NCI-H748 (cell line): ENCODE measurements around the gene TANC1.

ENCODE experiments used
- DNase-seq: peaks from one replicate; lab custom pipeline; 2025; ENCODE audit not compliant: unreplicated experiment; lab: John Stamatoyannopoulos, UW

The TANC1 gene

GRCh38 chr2:158968396-158969161 lies at the start of gene TANC1:
Gene TANC1 (plus strand): TSS chr2:158968640. CDS start chr2:159065911, 97,271 bp downstream.
- DNase-seq = peak; percentile 93

GRCh38 chr2:158921599-158922408 lies 46.6 kb upstream of the TANC1 start:
- no peak for DNase-seq

- DNase-seq = no peak
These were observed 45.8 kb upstream of the TANC1 start for GRCh38 chr2:158922601-158923000.

GRCh38 chr2:158923180-158923594 lies 45.3 kb upstream of the TANC1 start:
- peak; percentile 37 for DNase-seq

GRCh38 chr2:158923641-158924040 lies 44.8 kb upstream of the TANC1 start:
- no peak for DNase-seq

GRCh38 chr2:158926478-158926948 lies 41.9 kb upstream of the TANC1 start:
- no peak for DNase-seq

GRCh38 chr2:158928515-158928914 lies 39.9 kb upstream of the TANC1 start:
- DNase-seq = no peak

GRCh38 chr2:158928965-158929364 lies 39.5 kb upstream of the TANC1 start:
- no peak for DNase-seq

- no peak for DNase-seq
These were observed 36.9 kb upstream of the TANC1 start for GRCh38 chr2:158931572-158931971.

- DNase-seq = no peak
These were observed 36.3 kb upstream of the TANC1 start for GRCh38 chr2:158932131-158932645.

GRCh38 chr2:158934170-158934569 lies 34.3 kb upstream of the TANC1 start:
- no peak for DNase-seq

- DNase-seq = no peak
These were observed 32.8 kb upstream of the TANC1 start for GRCh38 chr2:158935617-158936016.

GRCh38 chr2:158936978-158937377 lies 31.5 kb upstream of the TANC1 start:
- DNase-seq = no peak

GRCh38 chr2:158940356-158940755 lies 28.1 kb upstream of the TANC1 start:
- DNase-seq = no peak

GRCh38 chr2:158943973-158944372 lies 24.5 kb upstream of the TANC1 start:
- DNase-seq = no peak

GRCh38 chr2:158948964-158949699 lies 19.3 kb upstream of the TANC1 start:
- no peak for DNase-seq

GRCh38 chr2:158953454-158953853 lies 15.0 kb upstream of the TANC1 start:
- DNase-seq = no peak

- DNase-seq = peak; percentile 86
These were observed 14.3 kb upstream of the TANC1 start for GRCh38 chr2:158953926-158954763.

- DNase-seq = peak; percentile 37
These were observed 12.5 kb upstream of the TANC1 start for GRCh38 chr2:158955842-158956365.

GRCh38 chr2:158958365-158958764 lies 10.1 kb upstream of the TANC1 start:
- no peak for DNase-seq
